SIG-M5 treated with dmso at 0.1 percent for 504 hours (cell line): ENCODE results near the gene DYTN.

ENCODE experiments used
- DNase-seq: peaks from one replicate; lab custom pipeline; 2025; ENCODE audit not compliant: unreplicated experiment; lab: John Stamatoyannopoulos, UW

DYTN gene

DNA sequence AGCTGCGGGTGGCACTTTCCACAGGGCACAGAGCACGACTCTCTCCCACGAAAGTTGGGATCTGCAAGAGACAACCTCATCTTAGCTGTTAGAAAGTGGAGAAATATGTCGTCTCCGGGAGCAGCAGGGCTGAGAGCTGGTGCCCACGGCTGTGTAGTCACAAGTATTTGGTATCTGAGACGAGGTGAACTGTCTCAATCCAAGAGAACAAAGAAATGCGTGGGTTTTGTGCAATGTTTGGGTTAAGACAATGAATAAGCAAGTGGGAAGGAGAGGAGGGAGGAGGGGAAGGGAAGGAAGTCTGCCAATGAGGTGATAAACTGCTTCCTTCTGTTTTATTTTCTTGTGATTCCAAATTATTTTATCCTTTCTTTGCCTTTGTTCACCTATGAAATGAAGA, 18.0 kb downstream of the DYTN start:
- no peak for DNase-seq

DNA sequence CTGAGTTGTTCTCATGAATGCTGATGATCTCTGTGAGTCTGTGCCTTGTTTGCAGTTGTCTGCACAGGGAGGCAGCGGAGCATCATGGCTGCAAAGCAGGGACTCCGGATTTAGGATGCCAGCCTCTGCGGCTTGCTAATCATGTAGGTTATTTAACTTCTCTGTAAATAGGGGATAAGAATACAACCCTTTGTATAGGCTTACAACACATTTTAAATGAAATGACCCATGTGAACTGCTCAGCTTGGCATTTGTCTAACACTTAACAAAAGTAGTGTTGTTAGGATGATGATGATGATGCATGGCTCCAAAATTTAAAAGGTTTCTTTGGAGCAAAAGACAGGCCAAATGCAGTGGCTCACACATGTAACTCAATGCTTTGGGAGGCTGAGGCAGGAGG, 19.4 kb downstream of the DYTN start:
- DNase-seq, result no peak

DNA sequence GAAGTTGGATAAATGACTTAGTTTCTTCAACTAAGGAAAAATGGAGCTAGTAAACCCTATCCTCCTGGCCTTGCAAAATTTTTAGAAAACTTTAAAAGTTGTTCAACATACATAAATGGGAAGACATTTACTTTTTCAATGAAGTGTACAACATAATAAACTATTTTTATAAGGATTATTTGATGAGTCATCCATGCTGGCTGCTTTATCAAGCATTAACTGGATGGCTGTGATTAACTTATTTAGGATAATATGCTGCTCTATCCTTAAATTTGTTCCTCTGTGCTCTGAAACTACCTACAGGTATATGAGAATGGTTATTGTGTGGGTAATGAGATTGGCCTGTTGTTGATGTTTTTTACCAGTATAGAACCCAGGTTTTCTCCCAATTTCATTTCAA, 21.3 kb downstream of the DYTN start:
- DNase-seq, result no peak

DNA sequence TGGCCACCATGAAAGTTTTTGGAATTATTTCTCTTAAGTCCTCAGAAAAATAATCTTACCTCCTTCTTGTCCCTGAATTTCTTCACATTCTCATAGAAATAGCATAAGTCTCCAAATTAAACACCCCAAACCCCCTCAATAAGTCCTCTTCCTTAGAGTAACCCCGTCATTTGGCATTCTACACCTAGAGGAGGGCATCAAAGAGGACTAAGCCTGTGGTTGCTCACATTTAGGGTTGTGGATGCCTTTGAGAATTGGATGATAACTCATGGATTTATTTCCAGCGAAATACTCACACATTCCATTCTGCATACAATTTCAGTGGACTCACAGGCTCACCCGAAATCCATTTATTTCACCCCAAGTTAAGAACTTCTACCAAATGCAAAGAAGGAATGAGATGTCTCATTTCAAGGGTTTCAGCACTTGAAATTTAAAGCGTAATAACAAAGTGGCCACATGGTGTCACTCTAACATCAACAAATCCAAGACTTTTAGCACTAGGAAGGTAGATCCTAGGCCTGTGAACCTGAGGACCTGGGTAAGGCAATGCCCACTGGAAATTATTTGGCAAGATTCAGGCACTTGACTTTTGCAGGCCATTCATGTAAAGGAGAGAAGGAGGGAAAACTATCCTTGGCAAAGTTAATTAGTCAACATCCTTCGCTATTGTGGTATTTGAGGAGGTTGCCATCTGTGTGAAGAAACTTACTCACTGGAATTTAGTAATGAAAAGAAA, 24.6 kb downstream of the DYTN start:
- DNase-seq, result peak; percentile 63

DNA sequence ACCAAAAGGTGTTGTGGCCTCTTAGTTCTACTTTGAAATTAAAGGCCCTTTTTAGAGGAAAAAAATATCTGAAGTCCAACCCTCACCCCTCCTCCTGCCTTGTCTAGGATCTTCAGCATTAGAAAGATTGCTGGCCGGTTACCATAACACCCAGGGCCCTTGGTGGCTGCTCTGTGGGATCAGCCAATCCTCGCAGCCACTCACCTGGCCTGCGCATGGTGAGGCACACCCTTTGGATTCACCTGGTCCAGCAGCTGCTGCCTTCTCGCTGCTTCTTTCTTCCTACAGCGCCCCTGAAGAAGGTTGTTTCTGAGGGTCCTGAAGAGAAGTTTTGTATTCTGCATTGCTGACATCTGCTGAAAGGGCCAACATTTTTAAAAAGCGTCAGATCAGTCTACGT, 25.2 kb downstream of the DYTN start:
- DNase-seq, result no peak

DNA sequence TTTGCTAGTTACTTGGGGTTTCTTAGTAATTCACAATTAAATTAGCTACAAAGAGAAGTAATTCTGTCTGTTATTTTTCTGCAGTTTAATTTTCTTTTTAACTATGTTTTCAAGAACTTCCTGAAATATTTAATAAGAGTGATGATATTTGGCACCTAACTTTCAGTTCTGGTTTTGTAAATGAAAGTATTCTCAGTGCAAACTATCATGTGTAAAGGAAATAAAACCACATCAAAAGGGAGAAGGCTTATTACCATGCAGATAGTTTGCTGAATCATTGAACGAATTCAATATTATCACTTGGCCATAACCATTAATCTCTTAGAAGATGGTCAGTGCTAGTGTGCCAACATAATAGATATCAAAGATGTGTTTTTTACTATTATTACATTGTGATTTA, 29.2 kb downstream of the DYTN start:
- no peak for DNase-seq

DNA sequence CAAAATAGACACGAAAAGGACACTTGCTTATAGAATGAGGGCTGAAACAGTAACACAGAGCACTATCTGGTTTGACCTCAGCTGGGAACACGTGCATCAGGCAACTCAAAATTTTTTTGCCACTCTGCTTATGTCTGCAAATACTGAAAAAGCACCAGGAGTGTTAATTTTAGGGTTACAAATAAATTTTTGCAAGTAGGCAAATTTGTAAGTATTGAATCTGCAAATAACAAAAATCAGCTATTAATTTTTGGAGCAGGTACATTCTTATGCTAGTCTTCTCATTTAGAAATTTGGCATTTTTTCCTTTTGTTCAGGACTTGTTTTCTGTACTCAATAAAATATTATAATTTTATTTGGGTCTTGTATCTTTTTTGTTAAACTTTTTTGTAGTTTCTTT, 29.7 kb downstream of the DYTN start:
- DNase-seq, result no peak

DNA sequence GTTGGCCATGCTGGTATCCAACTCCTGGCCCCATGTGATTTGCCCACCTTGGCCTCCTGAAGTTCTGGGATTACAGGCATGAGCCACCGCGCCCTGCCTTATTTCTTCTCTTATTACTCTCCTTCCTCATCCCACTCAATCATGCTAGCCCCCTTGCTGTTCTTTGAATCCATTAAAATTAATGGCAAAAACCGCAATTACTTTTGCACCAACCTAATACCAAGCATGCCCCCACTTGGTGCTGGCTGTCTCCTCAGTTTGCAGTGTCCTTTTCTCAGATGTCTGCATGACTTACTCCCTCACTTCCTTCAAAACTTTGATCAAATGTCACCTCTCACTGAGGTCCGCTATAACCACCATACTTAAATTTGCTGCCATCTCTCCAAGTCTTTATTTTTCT, 34.6 kb downstream of the DYTN start:
- DNase-seq, result no peak

DNA sequence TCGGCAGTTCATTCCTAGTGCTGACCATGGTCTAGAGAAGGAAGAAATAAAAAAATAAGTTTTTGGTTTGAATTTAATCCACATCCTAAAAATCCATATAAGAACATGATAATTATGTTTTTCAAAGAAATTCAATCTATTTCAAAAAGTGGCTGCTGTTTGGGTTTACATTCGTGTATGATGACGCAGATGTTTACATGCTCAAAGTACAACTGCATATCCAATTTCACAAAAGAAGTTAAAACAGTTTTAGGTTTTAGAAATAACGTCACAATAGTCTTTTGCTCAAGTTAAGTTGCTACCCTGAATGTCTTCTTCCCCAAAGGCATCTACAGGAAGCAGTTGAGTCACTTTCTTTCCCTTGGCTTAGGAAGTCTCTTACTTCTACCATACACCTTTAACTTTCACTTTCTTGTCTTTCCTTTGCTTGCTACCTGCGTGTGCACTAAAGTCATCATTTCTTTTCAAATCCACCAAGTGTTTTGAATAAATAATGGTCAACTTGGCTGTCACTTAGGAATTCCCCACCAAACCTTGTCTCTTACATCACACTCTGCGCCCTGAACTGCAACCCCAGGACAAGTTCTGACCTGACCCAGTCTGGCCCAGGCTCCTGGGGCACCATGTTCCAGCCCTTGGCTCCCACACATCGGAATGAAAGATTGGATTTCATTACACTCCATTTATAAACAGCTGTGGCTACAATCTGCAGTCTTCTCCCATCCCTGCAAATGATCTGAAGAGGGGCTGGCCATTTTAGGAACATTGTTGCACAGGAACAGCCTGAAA, 47.5 kb downstream of the DYTN start:
- no peak for DNase-seq

DNA sequence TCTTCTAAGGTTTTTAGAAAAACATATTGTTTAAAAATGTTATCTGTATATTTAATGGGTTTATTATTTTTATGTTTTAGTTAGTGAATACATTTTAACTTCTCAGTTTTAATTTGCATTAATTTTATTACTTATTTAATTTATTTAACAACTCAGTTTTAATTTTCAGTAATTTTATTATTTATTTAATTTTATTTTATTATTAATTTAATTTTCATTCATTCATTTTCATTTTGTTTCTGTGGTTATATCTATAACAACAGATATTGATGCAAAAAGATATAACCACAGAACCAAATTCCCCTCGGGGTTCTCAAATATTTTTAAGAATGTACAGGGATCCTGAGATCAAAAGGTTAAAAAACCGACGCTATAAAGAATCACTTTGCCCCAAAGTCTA, 52.9 kb downstream of the DYTN start:
- DNase-seq, result no peak

DNA sequence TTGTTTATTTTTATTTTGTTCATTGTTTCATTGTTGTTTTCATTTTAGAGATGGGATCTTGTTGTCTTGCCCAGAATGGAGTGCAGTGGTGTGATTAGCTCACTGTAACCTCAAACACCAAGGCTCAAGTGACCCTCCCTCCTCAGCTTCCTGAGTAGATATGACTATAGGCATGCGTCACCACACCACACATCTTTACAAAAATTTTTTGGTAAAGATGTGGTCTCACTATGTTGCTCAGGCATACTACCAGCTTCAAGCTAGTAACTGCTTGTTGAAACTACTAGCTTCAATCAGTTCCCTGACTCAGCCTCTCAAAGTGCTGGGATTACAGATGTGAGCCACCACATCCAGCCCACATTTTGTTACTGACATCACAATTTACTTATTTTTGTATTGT, 61.1 kb downstream of the DYTN start:
- DNase-seq, result no peak

DNA sequence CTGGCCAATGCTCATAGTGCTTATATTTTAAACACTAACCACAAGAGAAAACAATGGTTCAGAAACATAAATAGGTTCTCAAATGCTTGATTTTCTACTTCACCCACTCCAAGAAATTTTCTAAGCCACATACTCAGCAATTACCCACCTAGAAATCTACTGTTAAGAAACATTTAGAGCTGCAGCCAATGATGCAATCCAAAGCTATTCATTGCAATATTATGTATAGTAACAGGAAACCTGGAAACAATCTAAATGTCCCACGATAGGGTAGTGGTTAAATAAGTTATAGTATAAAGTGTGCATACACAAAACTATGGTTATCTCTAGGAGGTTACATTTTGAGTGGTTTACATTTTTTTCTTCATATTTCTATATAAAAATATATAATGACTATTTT, 70.2 kb downstream of the DYTN start:
- no peak for DNase-seq

DNA sequence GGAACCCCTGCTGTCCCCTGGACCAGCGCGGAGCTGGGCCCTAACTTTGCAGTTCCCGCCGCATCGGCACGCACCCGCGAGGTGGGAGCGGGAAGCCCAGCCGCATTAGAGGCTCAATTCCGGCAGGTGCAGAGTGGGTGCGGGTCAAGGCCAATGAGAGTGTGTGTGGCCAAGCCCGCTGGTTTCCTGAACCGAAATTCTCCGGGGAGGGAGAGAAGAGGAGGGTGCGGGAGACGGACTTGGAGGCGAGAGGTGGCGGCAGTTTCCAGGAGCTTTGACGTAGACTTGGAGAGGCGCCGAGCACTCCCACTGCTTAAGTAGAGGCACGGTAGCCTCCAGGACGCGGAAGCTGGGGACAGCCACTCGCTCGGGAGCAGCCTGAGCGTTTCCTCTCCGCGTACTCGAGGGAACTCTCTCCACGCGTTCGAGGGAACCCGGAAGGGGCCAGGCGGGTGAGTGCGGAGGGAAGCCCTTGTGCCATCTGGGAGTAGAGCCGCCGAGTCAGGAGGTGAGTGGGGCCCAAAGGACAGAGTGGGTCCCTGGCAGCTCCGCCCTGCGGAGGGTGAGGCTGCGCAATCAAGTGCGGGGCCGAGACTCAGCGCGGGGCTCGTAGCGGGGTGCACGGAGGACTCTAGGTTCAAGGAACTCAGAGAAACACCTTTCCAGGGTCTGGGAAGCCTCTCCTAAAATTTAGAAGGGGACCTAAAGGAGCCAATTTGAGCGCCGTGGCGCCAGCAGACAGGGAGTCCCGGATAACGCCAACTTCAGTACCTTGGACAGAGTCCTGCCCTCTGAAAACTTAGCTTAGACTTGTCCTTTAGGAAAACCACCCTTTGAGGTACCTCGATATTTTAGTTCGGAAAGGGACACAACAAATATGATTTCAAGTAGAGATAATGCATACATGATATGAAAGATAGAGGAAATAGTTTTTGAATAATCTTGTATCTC, 75.8 kb downstream of the DYTN start, which contains the start of gene FAM237A:
FAM237A (plus strand) TSS at position 413 of the 951 bp plus-strand sequence. CDS start 1,750 bp downstream, outside the sequence.
- peak; percentile 26 for DNase-seq

DNA sequence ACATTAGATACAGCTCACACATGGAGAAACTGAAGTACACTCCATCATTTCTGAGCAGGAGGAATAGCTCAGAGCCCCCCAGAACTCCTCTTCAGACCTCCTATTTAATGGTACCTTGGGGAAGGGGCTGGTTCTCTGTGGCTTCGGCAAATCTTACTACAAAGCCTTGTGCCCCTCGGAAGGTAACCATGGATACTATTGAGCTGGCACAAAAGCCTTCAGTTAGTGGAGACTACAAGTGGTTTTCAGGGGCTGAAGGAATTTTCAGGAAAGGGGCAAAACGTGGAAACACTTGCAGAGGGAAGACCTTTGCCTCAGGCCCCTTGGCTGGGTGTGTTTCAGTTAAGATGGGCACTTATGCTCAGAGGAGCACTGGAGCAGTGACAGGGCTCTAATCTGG, 77.0 kb downstream of the DYTN start:
- DNase-seq, result no peak

DNA sequence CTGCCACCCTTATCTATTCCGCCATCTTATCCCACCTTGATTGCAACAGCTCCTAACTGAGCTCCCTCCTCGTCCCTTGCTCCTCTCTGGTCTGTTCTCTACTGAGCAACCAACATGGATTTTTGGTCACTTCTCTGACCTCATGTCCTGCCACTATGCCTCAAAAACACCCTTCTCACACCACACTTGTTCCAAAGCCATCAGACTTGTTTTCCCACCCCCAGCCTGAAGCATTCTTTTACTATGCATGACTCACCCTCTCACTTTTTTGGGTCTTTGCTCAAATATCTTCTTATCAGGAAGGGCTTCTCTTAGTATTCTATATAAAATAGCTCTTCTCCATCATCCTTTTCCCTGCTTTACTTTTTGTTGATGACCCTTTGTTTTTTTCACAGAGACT, 78.6 kb downstream of the DYTN start:
- DNase-seq, result no peak

DNA sequence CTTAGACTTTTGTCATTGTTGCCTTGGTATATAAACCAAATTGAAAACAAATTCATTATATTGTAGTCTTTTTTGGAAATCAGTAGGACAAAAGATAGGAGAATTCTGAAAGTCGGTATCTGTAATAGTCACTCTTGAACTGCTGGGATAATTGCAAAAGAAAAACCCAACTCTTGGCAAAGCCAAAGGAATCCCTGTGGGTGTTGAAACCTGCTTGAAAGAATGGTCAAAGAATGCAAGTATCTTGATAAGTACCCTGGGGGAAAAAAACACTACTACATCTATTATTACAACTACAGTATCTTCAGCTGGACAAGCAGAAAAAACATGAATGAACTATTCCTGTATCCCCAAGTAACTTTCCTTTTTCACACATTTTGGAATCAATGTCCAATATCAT, 83.2 kb downstream of the DYTN start:
- DNase-seq, result no peak

DNA sequence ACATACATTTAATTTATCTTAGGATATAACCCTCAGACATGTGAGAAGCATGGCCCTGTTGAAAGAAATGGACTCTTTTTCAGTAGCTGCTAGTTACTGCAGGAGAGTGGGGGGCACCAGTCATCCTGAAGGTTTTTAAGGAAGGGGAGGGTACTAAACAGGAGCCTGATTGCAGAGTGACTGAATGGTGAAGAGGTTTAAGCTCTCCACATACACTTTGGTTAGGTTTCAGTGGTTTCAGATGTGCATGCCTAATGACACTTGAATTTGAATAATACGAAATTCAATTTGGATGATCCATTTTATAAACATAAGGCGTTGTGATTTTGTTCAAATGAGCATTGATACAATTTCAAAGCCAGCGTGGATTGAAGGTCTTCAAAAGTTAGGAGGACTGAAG, 86.9 kb downstream of the DYTN start:
- no peak for DNase-seq

DNA sequence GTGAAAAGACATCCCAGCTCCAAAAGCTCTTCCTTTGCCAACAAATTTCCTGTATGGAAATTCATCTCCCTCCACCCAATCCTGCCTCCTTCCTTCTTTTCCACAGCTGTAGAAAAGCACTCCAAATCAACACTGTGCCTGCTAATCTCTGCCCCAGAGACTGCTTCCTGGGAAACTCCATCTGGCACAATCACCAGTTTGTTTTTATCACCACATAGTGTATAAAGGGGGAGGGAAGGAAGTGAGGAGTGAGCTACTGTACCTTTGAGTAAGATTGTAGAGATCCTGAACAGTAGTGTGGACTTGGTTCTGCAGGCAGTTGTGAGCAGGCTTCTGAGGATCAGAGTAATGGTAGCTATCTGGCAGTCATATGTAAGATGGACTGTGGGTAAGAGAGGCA, 90.6 kb downstream of the DYTN start:
- no peak for DNase-seq

DNA sequence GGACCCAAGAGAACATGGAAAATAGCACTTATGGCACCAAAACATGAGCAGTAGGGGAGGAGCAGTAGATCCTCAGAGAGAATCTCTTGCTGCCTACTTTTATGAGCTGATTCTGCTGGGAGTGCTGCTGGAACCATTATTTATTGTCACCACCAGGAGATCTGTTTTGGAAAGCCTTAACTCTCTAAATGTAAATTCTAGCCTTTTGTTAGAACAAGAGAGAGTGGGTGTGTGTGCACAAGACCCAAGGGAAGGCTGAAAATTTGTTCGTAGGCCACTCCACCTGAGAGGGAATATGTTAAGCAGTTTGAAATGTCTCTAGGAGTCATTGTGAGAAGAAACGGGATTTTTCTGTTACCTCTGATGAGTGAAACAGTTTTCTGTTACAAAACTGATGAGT, 92.1 kb downstream of the DYTN start:
- DNase-seq, result no peak

DNA sequence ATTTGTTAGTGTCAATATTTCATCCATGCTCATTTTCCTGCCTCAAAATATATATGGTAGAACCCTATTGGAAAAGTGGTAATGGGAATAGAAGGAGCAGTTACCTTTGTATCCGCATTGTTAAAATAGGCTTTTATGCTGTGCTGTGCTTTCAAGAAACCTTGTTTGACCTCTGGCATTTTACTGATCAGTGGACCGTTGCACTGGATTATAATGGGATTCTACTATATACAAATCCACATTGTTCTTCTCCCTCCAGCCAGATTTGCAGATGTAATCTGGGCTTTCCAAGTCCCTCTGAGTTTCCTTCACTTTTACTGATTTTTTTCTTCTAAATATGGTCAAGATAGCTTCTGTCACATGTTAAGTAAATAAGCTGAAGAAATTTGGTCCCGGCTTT, 99.2 kb downstream of the DYTN start:
- no peak for DNase-seq

DNA sequence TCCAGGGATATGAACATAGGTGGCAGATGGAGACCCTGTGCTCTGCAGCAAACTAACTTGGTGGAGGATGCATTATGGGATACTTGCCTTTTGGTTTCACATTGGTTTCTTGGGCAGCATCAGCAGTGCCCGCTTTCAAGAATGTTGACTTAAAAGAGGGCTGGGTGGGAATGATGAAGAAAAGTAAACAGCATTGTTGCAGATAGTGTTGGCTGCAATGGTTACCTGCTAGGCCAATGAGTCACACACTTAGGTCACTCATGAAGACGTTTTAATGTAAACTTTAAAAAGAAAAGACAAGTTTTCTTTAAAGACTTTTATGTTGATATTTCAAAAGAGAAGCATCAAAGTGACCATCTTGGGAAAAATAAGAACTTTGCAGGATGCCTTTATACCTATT, 102.0 kb downstream of the DYTN start:
- DNase-seq, result no peak
